ENCODE measurements around the gene RNF5.

DNA sequence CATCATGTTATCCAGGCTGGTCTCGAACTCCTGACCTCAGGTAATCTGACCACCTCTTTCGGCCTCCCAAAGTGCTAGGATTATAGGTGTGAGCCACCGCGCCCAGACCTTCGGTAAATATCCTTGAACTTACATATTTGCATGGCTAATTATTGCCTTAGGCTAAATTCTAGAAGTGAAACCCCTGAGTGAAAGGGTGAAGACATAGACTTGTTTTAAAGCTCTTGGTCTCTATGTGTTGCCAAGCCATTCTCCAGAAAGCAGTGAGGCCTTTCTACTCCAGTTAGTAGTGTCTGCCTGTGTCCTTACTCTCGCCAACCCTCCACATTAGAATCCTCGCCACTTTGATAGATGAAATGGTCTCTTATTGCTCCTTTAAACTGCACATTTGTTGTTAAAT is 48.2 kb downstream of the RNF5 start:
- TF ChIP-seq ZNF335 (tag by site-specific recombination; conservative IDR thresholded peaks at IDR 0.05) (no peak), SETDB1 (IDR thresholded peaks at IDR 0.05; ENCODE audit: insufficient read length, low read length) (no peak), ZNF785 (tag by site-specific recombination; IDR thresholded peaks at IDR 0.05) (no peak), ZNF423 (tag by site-specific recombination; IDR thresholded peaks at IDR 0.05) (no peak), ZNF221 (tag by site-specific recombination; IDR thresholded peaks at IDR 0.05; ENCODE audit: borderline replicate concordance) (no peak)
- TF ChIP-seq, protein P1, sequence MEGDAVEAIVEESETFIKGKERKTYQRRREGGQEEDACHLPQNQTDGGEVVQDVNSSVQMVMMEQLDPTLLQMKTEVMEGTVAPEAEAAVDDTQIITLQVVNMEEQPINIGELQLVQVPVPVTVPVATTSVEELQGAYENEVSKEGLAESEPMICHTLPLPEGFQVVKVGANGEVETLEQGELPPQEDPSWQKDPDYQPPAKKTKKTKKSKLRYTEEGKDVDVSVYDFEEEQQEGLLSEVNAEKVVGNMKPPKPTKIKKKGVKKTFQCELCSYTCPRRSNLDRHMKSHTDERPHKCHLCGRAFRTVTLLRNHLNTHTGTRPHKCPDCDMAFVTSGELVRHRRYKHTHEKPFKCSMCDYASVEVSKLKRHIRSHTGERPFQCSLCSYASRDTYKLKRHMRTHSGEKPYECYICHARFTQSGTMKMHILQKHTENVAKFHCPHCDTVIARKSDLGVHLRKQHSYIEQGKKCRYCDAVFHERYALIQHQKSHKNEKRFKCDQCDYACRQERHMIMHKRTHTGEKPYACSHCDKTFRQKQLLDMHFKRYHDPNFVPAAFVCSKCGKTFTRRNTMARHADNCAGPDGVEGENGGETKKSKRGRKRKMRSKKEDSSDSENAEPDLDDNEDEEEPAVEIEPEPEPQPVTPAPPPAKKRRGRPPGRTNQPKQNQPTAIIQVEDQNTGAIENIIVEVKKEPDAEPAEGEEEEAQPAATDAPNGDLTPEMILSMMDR (tag by site-specific recombination; IDR thresholded peaks at IDR 0.05), result no peak
- TF ChIP-seq, protein P2, sequence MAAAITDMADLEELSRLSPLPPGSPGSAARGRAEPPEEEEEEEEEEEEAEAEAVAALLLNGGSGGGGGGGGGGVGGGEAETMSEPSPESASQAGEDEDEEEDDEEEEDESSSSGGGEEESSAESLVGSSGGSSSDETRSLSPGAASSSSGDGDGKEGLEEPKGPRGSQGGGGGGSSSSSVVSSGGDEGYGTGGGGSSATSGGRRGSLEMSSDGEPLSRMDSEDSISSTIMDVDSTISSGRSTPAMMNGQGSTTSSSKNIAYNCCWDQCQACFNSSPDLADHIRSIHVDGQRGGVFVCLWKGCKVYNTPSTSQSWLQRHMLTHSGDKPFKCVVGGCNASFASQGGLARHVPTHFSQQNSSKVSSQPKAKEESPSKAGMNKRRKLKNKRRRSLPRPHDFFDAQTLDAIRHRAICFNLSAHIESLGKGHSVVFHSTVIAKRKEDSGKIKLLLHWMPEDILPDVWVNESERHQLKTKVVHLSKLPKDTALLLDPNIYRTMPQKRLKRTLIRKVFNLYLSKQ (tag by site-specific recombination; IDR thresholded peaks at IDR 0.05; ENCODE audit: borderline replicate concordance), result no peak

Measured in HEK293 (cell line).